GM12878 (cell line): ENCODE data around the gene SCMH1. TPM values are rescaled to one million over a fixed set of nuclear protein-coding genes. Genes with fewer than 3 reads are reported as not detected.

ENCODE experiments used
- ATAC-seq: fragments of 200-7000 bp; cut with Tn5 transposase; 3 replicates; pipeline ENCODE4 v1.9.1; 2020; ENCODE audit warnings: mild to moderate bottlenecking, moderate library complexity
- BruUV-seq: library from RNA; stranded (reverse); fragments of 400-500 nt; replicated peaks from 2 replicates; lab custom pipeline; 2021; lab: Mats Ljungman, UMichigan
- CTCF ChIA-PET: fragments of 300-600 bp; sonication (Branson Sonifier 250); formaldehyde crosslinking; extraction: SDS; loops from one replicate; lab custom pipeline; 2021; ENCODE audit warnings: inconsistent platforms; lab: Yijun Ruan, JAX
- POLR2A ChIA-PET: fragments of 350-600 bp; formaldehyde crosslinking; extraction: SDS; loops from one replicate; lab custom pipeline; 2021; ENCODE audit warnings: inconsistent platforms; lab: Charles Lee
- RAD21 ChIA-PET: fragments of 300-600 bp; sonication (Branson Sonifier 250); formaldehyde crosslinking; loops from one replicate; lab custom pipeline; 2023; ENCODE audit warnings: antibody characterized with exemption; ENCODE audit not compliant: unreplicated experiment; lab: Charles Lee
- SMC1A ChIA-PET: fragments of 300-600 bp; sonication (Branson Sonifier 250); formaldehyde crosslinking; loops from one replicate; lab custom pipeline; 2023; ENCODE audit not compliant: unreplicated experiment, uncharacterized antibody; lab: Charles Lee
- DNase-seq: peaks from one replicate; pipeline ENCODE4 v3.0.0-alpha.2; 2011; ENCODE audit warnings: low read depth, low spot score
- FAIRE-seq: peaks from 3 replicates; lab custom pipeline; 2011; peaks lifted over from hg19 to GRCh38; lab: Jason Lieb, UNC
- H2AFZ ChIP-seq: 2 replicates; pipeline ENCODE4 v1.6.0; 2011; ENCODE audit warnings: low read depth, low read length, control low read depth; ENCODE audit not compliant: control insufficient read depth
- H3K27ac ChIP-seq: 2 replicates; pipeline ENCODE4 v1.5.1; 2011; ENCODE audit warnings: control low read depth; ENCODE audit not compliant: control insufficient read depth, insufficient read depth
- H3K27me3 ChIP-seq, 2 experiments: replicated peaks in 1 of 2; 2 replicates each; pipeline versions ENCODE4 v1.6.0 to v1.6.1; 2011; ENCODE audit warnings: low read length in 1 of 2; ENCODE audit not compliant: control insufficient read depth in 2 of 2, insufficient read depth in 2 of 2
- H3K36me3 ChIP-seq, 2 experiments: 2 replicates each; pipeline ENCODE4 v1.5.1; 2011; ENCODE audit warnings: low read length in 1 of 2; ENCODE audit not compliant: control insufficient read depth in 2 of 2, insufficient read depth in 2 of 2
- H3K4me1 ChIP-seq: 2 replicates; pipeline ENCODE4 v1.6.1; 2011; ENCODE audit warnings: mild to moderate bottlenecking, low read length, moderate library complexity, mixed read lengths; ENCODE audit not compliant: control insufficient read depth, insufficient read depth
- H3K4me2 ChIP-seq: 2 replicates; pipeline ENCODE4 v1.6.0; 2011; ENCODE audit warnings: control low read depth; ENCODE audit not compliant: control insufficient read depth, insufficient read depth
- H3K4me3 ChIP-seq: fragments of 200-600 bp; sonication (generic); 2 replicates; pipeline ENCODE4 v1.5.1; 2016
- H3K79me2 ChIP-seq: 2 replicates; pipeline ENCODE4 v1.6.0; 2011; ENCODE audit warnings: low read length; ENCODE audit not compliant: control insufficient read depth, insufficient read depth
- H3K9ac ChIP-seq: 2 replicates; pipeline ENCODE4 v1.8.0; 2011; ENCODE audit warnings: low read length, control low read depth, mixed read lengths; ENCODE audit not compliant: control insufficient read depth, insufficient read depth
- H3K9me3 ChIP-seq: replicated peaks from 3 replicates; pipeline ENCODE4 v1.5.1; 2011; ENCODE audit warnings: mild to moderate bottlenecking, low read length; ENCODE audit not compliant: control insufficient read depth, insufficient read depth
- H4K20me1 ChIP-seq: 2 replicates; pipeline ENCODE4 v1.6.0; 2011; ENCODE audit not compliant: control insufficient read depth, insufficient read depth
- CEBPZ ChIP-seq: fragments of 150-350 bp; IDR thresholded peaks from 2 replicates; pipeline ENCODE4 v1.6.1; 2016; ENCODE audit warnings: low read depth, low read length
- DPF2 ChIP-seq: fragments of 450-650 bp; IDR thresholded peaks from 2 replicates; pipeline ENCODE4 v1.6.1; 2017; ENCODE audit warnings: mild to moderate bottlenecking
- E2F8 ChIP-seq: fragments of 450-650 bp; IDR thresholded peaks from 2 replicates; pipeline ENCODE4 v1.6.1; 2018; ENCODE audit warnings: mild to moderate bottlenecking, low read depth, moderate library complexity; ENCODE audit not compliant: partially characterized antibody
- HDAC2 ChIP-seq: fragments of 200-600 bp; sonication (generic); IDR thresholded peaks from 2 replicates; pipeline ENCODE4 v1.6.1; 2017
- MTA2 ChIP-seq: fragments of 450-650 bp; IDR thresholded peaks from 2 replicates; pipeline ENCODE4 v1.6.1; 2016; ENCODE audit warnings: low read depth, mild to moderate bottlenecking, moderate library complexity
- POLR2AphosphoS5 ChIP-seq: IDR thresholded peaks from 2 replicates; pipeline ENCODE4 v1.6.1; 2011; ENCODE audit warnings: mild to moderate bottlenecking, low read length, inconsistent platforms
- RAD21 ChIP-seq: IDR thresholded peaks from 2 replicates; pipeline ENCODE4 v1.6.1; 2011; ENCODE audit warnings: mild to moderate bottlenecking, low read depth, low read length, moderate library complexity; ENCODE audit not compliant: insufficient read depth
- SIX5 ChIP-seq: IDR thresholded peaks from 2 replicates; pipeline ENCODE4 v1.6.1; 2011; ENCODE audit warnings: mild to moderate bottlenecking, low read depth, low read length, moderate library complexity; ENCODE audit not compliant: severe bottlenecking
- SP1 ChIP-seq: IDR thresholded peaks from one replicate; pipeline ENCODE4 v1.6.1; 2011; ENCODE audit warnings: low read depth, low read length
- USF1 ChIP-seq: IDR thresholded peaks from 2 replicates; pipeline ENCODE4 v1.6.1; 2011; ENCODE audit warnings: borderline replicate concordance, low read depth, mild to moderate bottlenecking, moderate library complexity, mixed read lengths, low read length; ENCODE audit not compliant: insufficient read depth; ENCODE audit errors: extremely low read length
- ZNF687 ChIP-seq: fragments of 450-650 bp; IDR thresholded peaks from 2 replicates; pipeline ENCODE4 v1.6.1; 2017; ENCODE audit warnings: mild to moderate bottlenecking, moderate library complexity
- WGBS: methylation state at CpG from one replicate; pipeline ENCODE4 v1.1.6; 2016; ENCODE audit warnings: low lambda C conversion rate; ENCODE audit not compliant: insufficient replicate concordance, insufficient coverage; ENCODE audit errors: missing lambda C conversion rate; 5-methylcytosine and 5-hydroxymethylcytosine counted together
- in situ Hi-C: fragments of 300-500 bp; cut with MboI; formaldehyde crosslinking; loops from 9 replicates; pipeline ENCODE4 v1.14.3; 2018; ENCODE audit warnings: mixed read lengths
- intact Hi-C: fragments of 100-400 bp; cut with micrococcal nuclease; formaldehyde crosslinking; loops from one replicate; pipeline ENCODE4 v1.14.2; 2022; ENCODE audit not compliant: unreplicated experiment
- polyA plus RNA-seq, 11 experiments: library from polyadenylated mRNA; depleted of rRNA in 4 of 11; unstranded in 6 of 11; stranded (reverse) in 5 of 11; fragments of >200 nt; fragmentation: Nextera tagmentation in 4 of 11; fragmentation: Illumina TruSeq in 1 of 11; extraction: Ambion mirVana in 4 of 11; extraction: Trizol in 1 of 11; gene quantifications; 1 replicate in 1 of 11; 2 replicates in 10 of 11; pipeline versions ENCODE4 v1.2.1 to v1.2.3, GENCODE V29; 2011 to 2016; ENCODE audit warnings: inconsistent platforms in 2 of 11, missing spikeins in 2 of 11, low read depth in 1 of 11
- total RNA-seq, 4 experiments: library from RNA; depleted of rRNA in 3 of 4; stranded (reverse); fragments of >200 nt in 3 of 4; fragmentation: Illumina TruSeq in 1 of 4; extraction: Trizol in 1 of 4; gene quantifications; 2 replicates each; pipeline versions ENCODE4 v1.2.1 to v1.2.3, GENCODE V29; 2013 to 2021

The SCMH1 gene
- total and polyA plus RNA-seq, 10 of the 15 experiments (the other 5 are each of a cell fraction or from before 2014, with no cell fraction given) = 7.5 to 44.1 (median 27.8) TPM

GRCh38 chr1:41289196-41289595 lies 47.1 kb upstream of the SCMH1 start:
- no peaks in the 10 kb centered on the region for H3K36me3 ChIP-seq
- 16% methylated on average over 5 of the region's 5 CpGs for WGBS
- no peak for TF ChIP-seq CEBPZ
- TF ChIP-seq MTA2 = no peak
- TF ChIP-seq RAD21 = no peak
- no peak for TF ChIP-seq USF1
- no peak for TF ChIP-seq HDAC2
- TF ChIP-seq ZNF687 = no peak
- TF ChIP-seq SP1 = no peak
- TF ChIP-seq E2F8 = no peak
- TF ChIP-seq SIX5 = no peak
- no peak for TF ChIP-seq DPF2
- TF ChIP-seq POLR2AphosphoS5 = no peak

More at GRCh38 chr1:41289196-41289595, 47.1 kb upstream of the SCMH1 start:
- no peaks in the 10 kb centered on the region for H3K79me2 ChIP-seq
- H3K9me3 ChIP-seq = no peaks in the 10 kb centered on the region
- no peak overlapping the region for H3K4me2 ChIP-seq
- ChIA-PET SMC1A (interaction anchor here (0.8 to 1.7 kb wide), 3 partner anchors 18 to 118 kb away, joined by 3 to 4 read pairs (median 3); no protein-coding TSS in a partner anchor), CTCF (interaction anchor here (0.5 to 1.1 kb wide), 4 partner anchors 28 to 134 kb away, joined by 3 read pairs; no protein-coding TSS in a partner anchor), POLR2A (interaction anchor here (0.6 kb wide), 1 partner anchor 1477 kb away, joined by 5 read pairs; no protein-coding TSS in a partner anchor), RAD21 (interaction anchor here (0.8 to 1.4 kb wide), 2 partner anchors 128 kb away, joined by 3 read pairs; no protein-coding TSS in a partner anchor)
- no peaks in the 10 kb centered on the region for H3K4me1 ChIP-seq
- H2AFZ ChIP-seq = no peak overlapping the region
- H3K27ac ChIP-seq = no peak overlapping the region
- DNase-seq = no peak
- peaks cover 2% of the 10 kb centered on the region in 2 experiments; a peak in 2 of 4 replicates for H3K27me3 ChIP-seq
- no peaks in the 10 kb centered on the region for H4K20me1 ChIP-seq
- no peak for ATAC-seq
- in situ Hi-C loops (no loop called here), intact Hi-C loops (no loop called here)
- BruUV-seq = no TSS peak
- H3K9ac ChIP-seq = no peak overlapping the region
- no peak for FAIRE-seq
- no peak overlapping the region for H3K4me3 ChIP-seq
